Brain microvascular endothelial cell (primary cell): ENCODE measurements around the gene SLC9A5.

Experiments
- DNase-seq: peaks from one replicate; pipeline ENCODE4 v3.0.0-alpha.2; 2020
- H3K27ac ChIP-seq: fragments of 250-450 bp; sonication (Bioruptor Pico); 2 replicates; pipeline ENCODE4 v1.5.1; 2020; ENCODE audit warnings: mild to moderate bottlenecking, moderate library complexity
- H3K27me3 ChIP-seq: fragments of 250-450 bp; sonication (Bioruptor Pico); replicated peaks from 2 replicates; pipeline ENCODE4 v1.5.1; 2020; ENCODE audit warnings: mild to moderate bottlenecking
- H3K36me3 ChIP-seq: fragments of 250-450 bp; sonication (Bioruptor Pico); replicated peaks from 2 replicates; pipeline ENCODE4 v1.5.1; 2020; ENCODE audit warnings: mild to moderate bottlenecking
- H3K4me3 ChIP-seq: 2 replicates; pipeline ENCODE4 v1.5.1; 2011; ENCODE audit warnings: low read depth, mild to moderate bottlenecking, control low read depth, low read length, moderate library complexity
- in situ Hi-C: cut with HindIII; loops from 2 replicates; pipeline ENCODE4 v1.10.0; 2017; ENCODE audit warnings: low sequenced_read_pairs, low pct_ligation_motif_present
- TF ChIP-seq, protein P1 (sequence below): IDR thresholded peaks from 2 replicates; pipeline ENCODE4 v1.5.1; 2011; ENCODE audit warnings: low read depth, mild to moderate bottlenecking, moderate library complexity, low read length, control low read depth, inconsistent platforms; ENCODE audit errors: missing control alignments

The SLC9A5 gene, protein sequence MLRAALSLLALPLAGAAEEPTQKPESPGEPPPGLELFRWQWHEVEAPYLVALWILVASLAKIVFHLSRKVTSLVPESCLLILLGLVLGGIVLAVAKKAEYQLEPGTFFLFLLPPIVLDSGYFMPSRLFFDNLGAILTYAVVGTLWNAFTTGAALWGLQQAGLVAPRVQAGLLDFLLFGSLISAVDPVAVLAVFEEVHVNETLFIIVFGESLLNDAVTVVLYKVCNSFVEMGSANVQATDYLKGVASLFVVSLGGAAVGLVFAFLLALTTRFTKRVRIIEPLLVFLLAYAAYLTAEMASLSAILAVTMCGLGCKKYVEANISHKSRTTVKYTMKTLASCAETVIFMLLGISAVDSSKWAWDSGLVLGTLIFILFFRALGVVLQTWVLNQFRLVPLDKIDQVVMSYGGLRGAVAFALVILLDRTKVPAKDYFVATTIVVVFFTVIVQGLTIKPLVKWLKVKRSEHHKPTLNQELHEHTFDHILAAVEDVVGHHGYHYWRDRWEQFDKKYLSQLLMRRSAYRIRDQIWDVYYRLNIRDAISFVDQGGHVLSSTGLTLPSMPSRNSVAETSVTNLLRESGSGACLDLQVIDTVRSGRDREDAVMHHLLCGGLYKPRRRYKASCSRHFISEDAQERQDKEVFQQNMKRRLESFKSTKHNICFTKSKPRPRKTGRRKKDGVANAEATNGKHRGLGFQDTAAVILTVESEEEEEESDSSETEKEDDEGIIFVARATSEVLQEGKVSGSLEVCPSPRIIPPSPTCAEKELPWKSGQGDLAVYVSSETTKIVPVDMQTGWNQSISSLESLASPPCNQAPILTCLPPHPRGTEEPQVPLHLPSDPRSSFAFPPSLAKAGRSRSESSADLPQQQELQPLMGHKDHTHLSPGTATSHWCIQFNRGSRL

DNA sequence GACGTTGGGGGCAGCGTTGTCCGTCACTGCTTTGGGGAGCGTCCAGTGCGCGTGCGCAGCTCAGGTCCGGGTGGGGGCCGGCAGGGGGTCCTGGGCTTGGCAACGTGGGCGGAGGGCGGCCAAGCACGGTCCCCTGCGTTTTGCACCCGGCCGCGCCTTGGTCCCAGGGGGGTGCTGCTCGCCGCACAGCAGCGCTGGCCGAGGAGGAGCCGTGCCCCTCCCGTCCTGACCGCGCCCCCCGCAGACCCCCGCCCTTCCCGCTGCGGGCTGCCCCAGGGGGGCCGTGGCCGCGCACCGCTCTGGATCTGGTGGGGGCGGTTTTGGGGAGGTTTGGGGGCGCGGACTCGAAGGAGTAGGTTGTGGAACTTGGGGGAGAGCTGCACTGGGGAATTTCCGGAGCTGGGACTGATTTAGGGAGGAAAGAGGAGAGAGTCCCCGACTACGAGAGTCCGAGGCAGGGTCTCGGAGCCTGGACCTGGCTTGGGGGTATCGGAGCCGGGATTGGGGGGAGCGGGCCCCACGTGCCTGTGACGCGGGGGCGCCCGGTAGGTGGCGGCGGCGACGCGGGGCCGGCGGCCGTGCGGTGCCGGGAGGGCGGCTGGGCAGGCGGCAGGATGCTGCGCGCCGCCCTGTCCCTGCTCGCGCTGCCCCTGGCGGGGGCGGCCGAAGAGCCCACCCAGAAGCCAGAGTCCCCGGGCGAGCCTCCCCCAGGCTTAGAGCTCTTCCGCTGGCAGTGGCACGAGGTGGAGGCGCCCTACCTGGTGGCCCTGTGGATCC lies at the start of gene SLC9A5:
Gene SLC9A5, plus strand, starts transcription at position 579 of the 777 bp plus-strand sequence. Its CDS starts 36 bp downstream, at position 615.
- H3K27ac ChIP-seq = no peak within 1 kb of the TSS
- peak within 1 kb of the TSS; percentile 60 for H3K4me3 ChIP-seq
- no peak for DNase-seq

DNA sequence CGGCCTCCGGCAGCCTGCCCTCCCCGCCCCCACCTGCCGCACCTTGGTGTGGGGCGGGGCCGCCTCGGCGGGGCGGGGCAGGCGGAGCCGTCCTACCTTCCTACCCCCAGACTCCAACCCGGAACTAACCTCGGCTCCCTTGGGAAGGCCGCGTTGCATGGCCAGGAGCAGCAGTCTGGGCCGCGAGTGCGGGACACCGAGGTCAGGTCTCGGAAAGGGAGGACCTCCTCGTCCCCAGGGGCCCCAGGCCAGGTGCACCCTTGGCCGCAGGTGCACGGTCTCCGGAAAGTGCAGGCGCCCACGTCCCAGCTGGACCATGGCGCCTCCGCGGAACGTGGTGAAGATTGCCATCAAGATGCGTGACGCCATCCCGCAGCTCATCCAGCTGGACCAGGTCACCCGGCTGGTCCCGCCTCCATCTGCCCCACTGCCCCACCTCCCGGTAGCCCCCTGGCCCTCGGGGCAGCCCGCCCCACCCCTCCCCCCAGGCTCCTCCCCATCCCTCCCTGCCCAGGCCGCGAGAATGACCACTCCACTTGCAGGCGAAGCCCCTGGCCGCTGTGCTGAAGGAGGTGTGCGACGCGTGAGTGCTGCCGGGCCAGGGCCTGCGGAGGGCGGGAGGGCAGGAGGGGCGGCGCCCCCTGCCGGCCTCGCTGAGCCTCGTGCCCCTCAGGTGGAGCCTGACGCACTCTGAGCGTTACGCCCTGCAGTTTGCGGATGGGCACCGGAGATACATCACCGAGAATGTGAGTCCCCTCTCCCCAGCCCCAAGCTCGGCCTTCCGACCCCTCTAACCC lies 49.6 kb upstream of the SLC9A5 start, which contains the start of gene ELMO3:
Gene ELMO3, plus strand, starts transcription at position 121 of the 797 bp plus-strand sequence. Its CDS starts 196 bp downstream, at position 317.
- TF ChIP-seq, protein P1, sequence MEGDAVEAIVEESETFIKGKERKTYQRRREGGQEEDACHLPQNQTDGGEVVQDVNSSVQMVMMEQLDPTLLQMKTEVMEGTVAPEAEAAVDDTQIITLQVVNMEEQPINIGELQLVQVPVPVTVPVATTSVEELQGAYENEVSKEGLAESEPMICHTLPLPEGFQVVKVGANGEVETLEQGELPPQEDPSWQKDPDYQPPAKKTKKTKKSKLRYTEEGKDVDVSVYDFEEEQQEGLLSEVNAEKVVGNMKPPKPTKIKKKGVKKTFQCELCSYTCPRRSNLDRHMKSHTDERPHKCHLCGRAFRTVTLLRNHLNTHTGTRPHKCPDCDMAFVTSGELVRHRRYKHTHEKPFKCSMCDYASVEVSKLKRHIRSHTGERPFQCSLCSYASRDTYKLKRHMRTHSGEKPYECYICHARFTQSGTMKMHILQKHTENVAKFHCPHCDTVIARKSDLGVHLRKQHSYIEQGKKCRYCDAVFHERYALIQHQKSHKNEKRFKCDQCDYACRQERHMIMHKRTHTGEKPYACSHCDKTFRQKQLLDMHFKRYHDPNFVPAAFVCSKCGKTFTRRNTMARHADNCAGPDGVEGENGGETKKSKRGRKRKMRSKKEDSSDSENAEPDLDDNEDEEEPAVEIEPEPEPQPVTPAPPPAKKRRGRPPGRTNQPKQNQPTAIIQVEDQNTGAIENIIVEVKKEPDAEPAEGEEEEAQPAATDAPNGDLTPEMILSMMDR = peak; percentile 47
- Histone ChIP-seq H3K36me3 (peaks cover 61% of the 10 kb centered on the region), H3K27ac (no peak within 1 kb of the TSS), H3K4me3 (no peak within 1 kb of the TSS), H3K27me3 (no peaks in the 10 kb centered on the region)
- no peak for DNase-seq
- in situ Hi-C loops = no loop called here

More for the DNA sequence above, at the start of gene SLC9A5:
- Histone ChIP-seq H3K27me3 (no peaks in the 10 kb centered on the region), H3K36me3 (no peaks in the 10 kb centered on the region)
- in situ Hi-C loops = no loop called here
- TF ChIP-seq, protein P1 = peak; percentile 20

DNA sequence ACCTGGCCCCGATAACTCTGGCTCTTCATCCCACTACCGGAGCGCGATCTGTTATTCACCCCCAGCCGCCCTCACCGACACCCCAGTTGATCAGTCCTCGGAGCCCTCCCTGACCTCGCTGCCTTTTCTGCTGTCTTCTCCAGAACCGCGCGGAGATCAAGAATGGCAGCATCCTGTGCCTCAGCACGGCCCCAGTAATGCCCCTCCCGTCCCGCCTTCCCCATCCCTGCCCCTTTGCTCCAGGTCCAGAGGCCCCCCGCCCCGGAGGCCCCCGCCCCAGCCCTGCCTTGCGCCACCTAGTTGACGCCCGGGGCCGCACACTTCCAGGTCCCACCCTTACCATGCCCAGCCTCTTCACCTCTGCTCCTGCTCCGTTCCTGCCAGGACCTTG lies 49.0 kb upstream of the SLC9A5 start:
- DNase-seq = no peak
- Histone ChIP-seq H3K36me3 (peaks cover 57% of the 10 kb centered on the region), H3K27ac (no peak overlapping the region), H3K27me3 (no peaks in the 10 kb centered on the region), H3K4me3 (no peak overlapping the region)
- in situ Hi-C loops = no loop called here
- TF ChIP-seq, protein P1 = peak; percentile 10

DNA sequence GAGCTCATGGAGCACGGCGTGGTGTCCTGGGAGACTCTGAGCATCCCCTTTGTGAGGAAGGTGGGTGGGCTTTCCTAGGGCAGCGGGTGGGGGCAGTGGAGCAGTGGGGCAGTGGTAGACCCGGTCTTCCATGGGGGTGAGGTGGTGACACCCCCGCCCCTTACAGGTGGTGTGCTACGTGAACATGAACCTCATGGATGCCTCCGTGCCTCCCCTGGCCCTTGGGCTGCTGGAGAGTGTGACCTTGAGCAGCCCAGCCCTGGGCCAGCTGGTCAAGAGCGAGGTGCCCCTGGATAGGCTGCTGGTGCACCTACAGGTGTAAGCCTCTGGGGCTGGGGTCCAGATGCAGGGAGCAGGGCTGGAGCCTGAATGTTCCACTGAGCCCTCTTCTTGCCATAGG lies 48.3 kb upstream of the SLC9A5 start:
- Histone ChIP-seq H3K36me3 (peaks cover 50% of the 10 kb centered on the region), H3K27ac (no peak overlapping the region), H3K27me3 (no peaks in the 10 kb centered on the region), H3K4me3 (no peak overlapping the region)
- in situ Hi-C loops = no loop called here
- TF ChIP-seq, protein P1 = no peak
- DNase-seq = no peak
